ENCODE results near the gene GRAMD4.

GRAMD4 gene

GRCh38 chr22:46719921-46720320 is 99.7 kb downstream of the GRAMD4 start:
- Histone ChIP-seq H3K4me1 (ENCODE audit: low read length) (no peaks in the 10 kb centered on the region), H2AFZ (ENCODE audit: low read length) (no peak overlapping the region), H3K27me3 (replicated peaks; ENCODE audit: insufficient read depth, low read length) (no peaks in the 10 kb centered on the region), H3K27ac (ENCODE audit: low read length) (no peak overlapping the region), H3K36me3 (replicated peaks; ENCODE audit: insufficient read depth, low read length) (peaks cover 4% of the 10 kb centered on the region), H3K9me3 (replicated peaks; ENCODE audit: insufficient read depth, low read length) (no peaks in the 10 kb centered on the region), H4K20me1 (ENCODE audit: insufficient read depth, low read length) (no peaks in the 10 kb centered on the region), H3K4me2 (ENCODE audit: low read depth, low read length) (no peak overlapping the region), H3F3A (ENCODE audit: insufficient read depth, low read length) (no peaks in the 10 kb centered on the region; the same call in 1 of the 2 replicates), H3K79me2 (ENCODE audit: low read length) (peaks cover 65% of the 10 kb centered on the region), H3K9me2 (replicated peaks; ENCODE audit: insufficient read depth, low read length) (no peaks in the 10 kb centered on the region), H3K9ac (ENCODE audit: low read length) (no peak overlapping the region), H3K4me3 (ENCODE audit: low read length) (no peak overlapping the region)
- TF ChIP-seq EZH2 (optimal IDR thresholded peaks at IDR 0.05; ENCODE audit: low read depth, low read length) (no peak), EZH2phosphoT487 (IDR thresholded peaks at IDR 0.05; ENCODE audit: low read length) (no peak)
- TF ChIP-seq, protein P1, sequence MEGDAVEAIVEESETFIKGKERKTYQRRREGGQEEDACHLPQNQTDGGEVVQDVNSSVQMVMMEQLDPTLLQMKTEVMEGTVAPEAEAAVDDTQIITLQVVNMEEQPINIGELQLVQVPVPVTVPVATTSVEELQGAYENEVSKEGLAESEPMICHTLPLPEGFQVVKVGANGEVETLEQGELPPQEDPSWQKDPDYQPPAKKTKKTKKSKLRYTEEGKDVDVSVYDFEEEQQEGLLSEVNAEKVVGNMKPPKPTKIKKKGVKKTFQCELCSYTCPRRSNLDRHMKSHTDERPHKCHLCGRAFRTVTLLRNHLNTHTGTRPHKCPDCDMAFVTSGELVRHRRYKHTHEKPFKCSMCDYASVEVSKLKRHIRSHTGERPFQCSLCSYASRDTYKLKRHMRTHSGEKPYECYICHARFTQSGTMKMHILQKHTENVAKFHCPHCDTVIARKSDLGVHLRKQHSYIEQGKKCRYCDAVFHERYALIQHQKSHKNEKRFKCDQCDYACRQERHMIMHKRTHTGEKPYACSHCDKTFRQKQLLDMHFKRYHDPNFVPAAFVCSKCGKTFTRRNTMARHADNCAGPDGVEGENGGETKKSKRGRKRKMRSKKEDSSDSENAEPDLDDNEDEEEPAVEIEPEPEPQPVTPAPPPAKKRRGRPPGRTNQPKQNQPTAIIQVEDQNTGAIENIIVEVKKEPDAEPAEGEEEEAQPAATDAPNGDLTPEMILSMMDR (IDR thresholded peaks at IDR 0.05; ENCODE audit: low read length): no peak
- no peak for DNase-seq

GRCh38 chr22:46721501-46722085 is 101.4 kb downstream of the GRAMD4 start:
- DNase-seq: no peak
- Histone ChIP-seq H3K36me3 (replicated peaks; ENCODE audit: insufficient read depth, low read length) (no peaks in the 10 kb centered on the region; the same call in 1 of the 2 replicates), H3K9me3 (replicated peaks; ENCODE audit: insufficient read depth, low read length) (no peaks in the 10 kb centered on the region), H3K27ac (ENCODE audit: low read length) (no peak overlapping the region), H3K9ac (ENCODE audit: low read length) (no peak overlapping the region), H3K4me2 (ENCODE audit: low read depth, low read length) (no peak overlapping the region), H3K4me1 (ENCODE audit: low read length) (no peaks in the 10 kb centered on the region), H3F3A (ENCODE audit: insufficient read depth, low read length) (no peaks in the 10 kb centered on the region; the same call in 1 of the 2 replicates), H3K27me3 (replicated peaks; ENCODE audit: insufficient read depth, low read length) (no peaks in the 10 kb centered on the region), H3K4me3 (ENCODE audit: low read length) (no peak overlapping the region), H4K20me1 (ENCODE audit: insufficient read depth, low read length) (no peaks in the 10 kb centered on the region), H3K79me2 (ENCODE audit: low read length) (peaks cover 70% of the 10 kb centered on the region), H2AFZ (ENCODE audit: low read length) (no peak overlapping the region), H3K9me2 (replicated peaks; ENCODE audit: insufficient read depth, low read length) (no peaks in the 10 kb centered on the region)
- TF ChIP-seq EZH2 (optimal IDR thresholded peaks at IDR 0.05; ENCODE audit: low read depth, low read length) (no peak), EZH2phosphoT487 (IDR thresholded peaks at IDR 0.05; ENCODE audit: low read length) (no peak)
- TF ChIP-seq, protein P1 (IDR thresholded peaks at IDR 0.05; ENCODE audit: low read length): no peak

DNA sequence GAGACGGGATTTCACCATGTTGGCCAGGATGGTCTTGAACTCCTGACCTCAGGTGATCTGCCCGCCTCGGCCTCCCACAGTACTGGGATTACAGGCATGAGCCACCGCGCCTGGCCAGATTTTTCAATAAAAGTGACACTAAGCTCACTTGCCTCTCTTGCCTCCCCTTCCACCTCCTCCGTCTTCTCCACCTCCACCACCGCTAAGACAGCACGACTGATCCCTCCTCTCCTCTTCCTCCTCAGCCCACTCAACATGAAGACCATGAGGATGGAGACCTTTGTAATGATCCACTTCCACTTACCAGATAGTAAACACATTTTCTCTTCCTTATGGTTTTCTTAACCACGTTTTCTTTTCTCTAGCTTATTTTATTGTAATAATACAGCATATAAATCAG is 103.7 kb downstream of the GRAMD4 start:
- Histone ChIP-seq H3K4me3 (ENCODE audit: low read length) (no peak overlapping the region), H3K4me2 (ENCODE audit: low read depth, low read length) (no peak overlapping the region), H3K4me1 (ENCODE audit: low read length) (no peaks in the 10 kb centered on the region), H3K9me3 (replicated peaks; ENCODE audit: insufficient read depth, low read length) (no peaks in the 10 kb centered on the region), H3F3A (ENCODE audit: insufficient read depth, low read length) (no peaks in the 10 kb centered on the region; the same call in 1 of the 2 replicates), H4K20me1 (ENCODE audit: insufficient read depth, low read length) (peaks cover 8% of the 10 kb centered on the region), H3K27me3 (replicated peaks; ENCODE audit: insufficient read depth, low read length) (no peaks in the 10 kb centered on the region), H3K36me3 (replicated peaks; ENCODE audit: insufficient read depth, low read length) (no peaks in the 10 kb centered on the region; the same call in 1 of the 2 replicates), H3K79me2 (ENCODE audit: low read length) (peaks cover 84% of the 10 kb centered on the region), H2AFZ (ENCODE audit: low read length) (no peak overlapping the region), H3K27ac (ENCODE audit: low read length) (no peak overlapping the region), H3K9me2 (replicated peaks; ENCODE audit: insufficient read depth, low read length) (no peaks in the 10 kb centered on the region), H3K9ac (ENCODE audit: low read length) (no peak overlapping the region)
- TF ChIP-seq, protein P1 (IDR thresholded peaks at IDR 0.05; ENCODE audit: low read length): no peak
- TF ChIP-seq EZH2phosphoT487 (IDR thresholded peaks at IDR 0.05; ENCODE audit: low read length) (no peak), EZH2 (optimal IDR thresholded peaks at IDR 0.05; ENCODE audit: low read depth, low read length) (no peak)
- DNase-seq: no peak

Data from MM.1S (cell line).